ENCODE data around the gene SSU72.

GRCh38 chr1:1617516-1617915 lies 42.9 kb upstream of the SSU72 start:
- TF ChIP-seq, protein P1, sequence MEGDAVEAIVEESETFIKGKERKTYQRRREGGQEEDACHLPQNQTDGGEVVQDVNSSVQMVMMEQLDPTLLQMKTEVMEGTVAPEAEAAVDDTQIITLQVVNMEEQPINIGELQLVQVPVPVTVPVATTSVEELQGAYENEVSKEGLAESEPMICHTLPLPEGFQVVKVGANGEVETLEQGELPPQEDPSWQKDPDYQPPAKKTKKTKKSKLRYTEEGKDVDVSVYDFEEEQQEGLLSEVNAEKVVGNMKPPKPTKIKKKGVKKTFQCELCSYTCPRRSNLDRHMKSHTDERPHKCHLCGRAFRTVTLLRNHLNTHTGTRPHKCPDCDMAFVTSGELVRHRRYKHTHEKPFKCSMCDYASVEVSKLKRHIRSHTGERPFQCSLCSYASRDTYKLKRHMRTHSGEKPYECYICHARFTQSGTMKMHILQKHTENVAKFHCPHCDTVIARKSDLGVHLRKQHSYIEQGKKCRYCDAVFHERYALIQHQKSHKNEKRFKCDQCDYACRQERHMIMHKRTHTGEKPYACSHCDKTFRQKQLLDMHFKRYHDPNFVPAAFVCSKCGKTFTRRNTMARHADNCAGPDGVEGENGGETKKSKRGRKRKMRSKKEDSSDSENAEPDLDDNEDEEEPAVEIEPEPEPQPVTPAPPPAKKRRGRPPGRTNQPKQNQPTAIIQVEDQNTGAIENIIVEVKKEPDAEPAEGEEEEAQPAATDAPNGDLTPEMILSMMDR (conservative IDR thresholded peaks at IDR 0.05; ENCODE audit: low read depth, low read length) = no peak
- TF ChIP-seq EZH2 (IDR thresholded peaks at IDR 0.05; ENCODE audit: borderline replicate concordance, low read depth, low read length, poor library complexity, severe bottlenecking) = no peak
